Measurements from ENCODE around the gene TMEM132E.

DNA sequence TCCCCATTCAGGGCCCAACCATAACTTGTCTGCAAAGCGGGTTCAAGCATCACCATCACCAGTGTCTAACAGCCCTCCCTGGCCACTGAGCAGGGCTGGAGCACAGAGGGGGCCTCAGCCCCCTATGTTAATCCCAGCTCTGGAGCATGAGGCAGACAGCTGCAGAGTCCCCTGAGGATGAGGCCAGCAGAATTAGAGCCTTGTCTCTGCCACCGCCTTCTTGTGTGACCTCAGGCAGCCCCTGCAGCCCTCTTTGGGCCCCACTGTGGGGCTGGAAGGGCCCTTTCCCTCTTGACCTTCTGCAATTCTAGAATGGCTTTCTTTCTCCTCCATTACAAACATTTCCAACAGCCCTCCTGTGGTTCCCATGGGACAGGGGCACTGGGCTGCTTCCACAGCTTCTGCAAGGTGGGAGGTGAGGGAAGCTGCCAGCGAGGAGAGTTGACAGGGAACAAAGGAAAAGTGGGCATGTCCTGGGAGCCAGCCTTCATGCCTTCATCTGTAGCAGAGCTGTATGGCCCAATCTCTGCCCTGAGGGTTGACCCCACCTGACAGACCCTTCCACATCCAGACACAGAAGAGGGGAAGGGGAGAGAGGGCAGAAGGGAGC, 65.7 kb downstream of the TMEM132E start:
- TF ChIP-seq, protein P1, sequence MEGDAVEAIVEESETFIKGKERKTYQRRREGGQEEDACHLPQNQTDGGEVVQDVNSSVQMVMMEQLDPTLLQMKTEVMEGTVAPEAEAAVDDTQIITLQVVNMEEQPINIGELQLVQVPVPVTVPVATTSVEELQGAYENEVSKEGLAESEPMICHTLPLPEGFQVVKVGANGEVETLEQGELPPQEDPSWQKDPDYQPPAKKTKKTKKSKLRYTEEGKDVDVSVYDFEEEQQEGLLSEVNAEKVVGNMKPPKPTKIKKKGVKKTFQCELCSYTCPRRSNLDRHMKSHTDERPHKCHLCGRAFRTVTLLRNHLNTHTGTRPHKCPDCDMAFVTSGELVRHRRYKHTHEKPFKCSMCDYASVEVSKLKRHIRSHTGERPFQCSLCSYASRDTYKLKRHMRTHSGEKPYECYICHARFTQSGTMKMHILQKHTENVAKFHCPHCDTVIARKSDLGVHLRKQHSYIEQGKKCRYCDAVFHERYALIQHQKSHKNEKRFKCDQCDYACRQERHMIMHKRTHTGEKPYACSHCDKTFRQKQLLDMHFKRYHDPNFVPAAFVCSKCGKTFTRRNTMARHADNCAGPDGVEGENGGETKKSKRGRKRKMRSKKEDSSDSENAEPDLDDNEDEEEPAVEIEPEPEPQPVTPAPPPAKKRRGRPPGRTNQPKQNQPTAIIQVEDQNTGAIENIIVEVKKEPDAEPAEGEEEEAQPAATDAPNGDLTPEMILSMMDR (IDR thresholded peaks at IDR 0.05; ENCODE audit: poor library complexity): no peak
- TF ChIP-seq EZH2 (IDR thresholded peaks at IDR 0.05; ENCODE audit: borderline replicate concordance): no peak
